Activated CD4-positive, CD25-positive, alpha-beta regulatory T cell treated with anti-CD3 and anti-CD28 coated beads, Interleukin-2, amount 50 U/mL, for 24 hours (primary cell): ENCODE measurements around the gene PEX16.

Experiments used
- ATAC-seq, 2 donors: fragments of 150-1000 bp; cut with Tn5 transposase; one replicate each; pipeline ENCODE4 v1.10.0; 2021; ENCODE audit warnings: mild to moderate bottlenecking in 1 of 2, moderate library complexity in 1 of 2

PEX16 gene

GRCh38 chr11:45917623-45918330, at the start of gene PEX16:
TSS of gene PEX16 (minus strand) at chr11:45917877. CDS start at chr11:45917811, 66 bp downstream.
- peak; percentile 94 to 95 for ATAC-seq

GRCh38 chr11:45964911-45965389, 47.3 kb upstream of the PEX16 start:
- peak; percentile 67 to 82 for ATAC-seq

- ATAC-seq = no peak
Observed at GRCh38 chr11:45961751-45962240, 44.1 kb upstream of the PEX16 start.

- no peak for ATAC-seq
Observed at GRCh38 chr11:45960387-45961095, 42.9 kb upstream of the PEX16 start.

GRCh38 chr11:45959851-45960250, 42.2 kb upstream of the PEX16 start:
- no peak for ATAC-seq

GRCh38 chr11:45949992-45950407, 32.3 kb upstream of the PEX16 start:
- ATAC-seq = no peak

GRCh38 chr11:45948356-45948755, 30.7 kb upstream of the PEX16 start:
- no peak for ATAC-seq

- no peak for ATAC-seq
Observed at GRCh38 chr11:45947885-45948284, 30.2 kb upstream of the PEX16 start.

- ATAC-seq = no peak
Observed at GRCh38 chr11:45945397-45945999, 27.8 kb upstream of the PEX16 start.

- ATAC-seq = no peak
Observed at GRCh38 chr11:45942381-45942780, 24.7 kb upstream of the PEX16 start.

- no peak for ATAC-seq
Observed at GRCh38 chr11:45941285-45941684, 23.6 kb upstream of the PEX16 start.

GRCh38 chr11:45939836-45940235, 22.2 kb upstream of the PEX16 start:
- ATAC-seq = no peak

- ATAC-seq = no peak
Observed at GRCh38 chr11:45937916-45938315, 20.2 kb upstream of the PEX16 start.

- ATAC-seq = no peak
Observed at GRCh38 chr11:45936511-45937054, 18.9 kb upstream of the PEX16 start.

- ATAC-seq = no peak
Observed at GRCh38 chr11:45935349-45936064, 17.8 kb upstream of the PEX16 start.

GRCh38 chr11:45934580-45935318, 17.1 kb upstream of the PEX16 start:
- no peak for ATAC-seq

GRCh38 chr11:45933846-45934579, 16.3 kb upstream of the PEX16 start:
- ATAC-seq = no peak

GRCh38 chr11:45933131-45933831, 15.6 kb upstream of the PEX16 start:
- peak in 1 of 2 donors; percentile 19 for ATAC-seq

- ATAC-seq = no peak
Observed at GRCh38 chr11:45932217-45932616, 14.5 kb upstream of the PEX16 start.

- no peak for ATAC-seq
Observed at GRCh38 chr11:45931739-45932138, 14.1 kb upstream of the PEX16 start.
